A549 (cell line): ENCODE measurements around the gene MTOR.

Source experiments
- CEBPB ChIP-seq, 2 experiments: fragments of >200 bp in 1 of 2; sonication (Bioruptor Twin) in 1 of 2; formaldehyde crosslinking in 1 of 2; IDR thresholded peaks; 2 replicates each; pipeline ENCODE4 v1.6.1; 2012 to 2016
- EP300 ChIP-seq, 2 experiments: fragments of >200 bp; sonication (Bioruptor Twin); formaldehyde crosslinking; IDR thresholded peaks; 2 replicates in 1 of 2; 3 replicates in 1 of 2; pipeline ENCODE4 v1.6.1; 2016 to 2017
- HMGXB4 ChIP-seq: fragments of 250-450 bp; sonication (Bioruptor Pico); IDR thresholded peaks from 2 replicates; pipeline ENCODE4 v1.5.0; 2021; ENCODE audit warnings: mild to moderate bottlenecking, moderate library complexity, borderline replicate concordance
- JUN ChIP-seq, 2 experiments: fragments of >200 bp; sonication (Bioruptor Twin); formaldehyde crosslinking; IDR thresholded peaks; 2 replicates in 1 of 2; 3 replicates in 1 of 2; pipeline ENCODE4 v1.6.1; 2016 to 2017
- JUNB ChIP-seq: fragments of >200 bp; sonication (Bioruptor Twin); formaldehyde crosslinking; IDR thresholded peaks from 2 replicates; pipeline ENCODE4 v1.6.1; 2016
- MAX ChIP-seq: IDR thresholded peaks from 2 replicates; pipeline ENCODE4 v1.6.1; 2012
- NPAS2 ChIP-seq: fragments of 250-450 bp; sonication (Bioruptor Pico); IDR thresholded peaks from 2 replicates; pipeline ENCODE4 v1.8.0; 2022; ENCODE audit warnings: mild to moderate bottlenecking, moderate library complexity, borderline replicate concordance
- POLR2A ChIP-seq: IDR thresholded peaks from 2 replicates; pipeline ENCODE4 v1.6.1; 2012; ENCODE audit warnings: mild to moderate bottlenecking, low read length
- SMC3 ChIP-seq: fragments of >200 bp; sonication (Bioruptor Twin); formaldehyde crosslinking; IDR thresholded peaks from 3 replicates; pipeline ENCODE4 v1.6.1; 2018; ENCODE audit warnings: inconsistent platforms
- TF ChIP-seq, protein P1 (sequence below): fragments of >200 bp; sonication (Bioruptor Twin); formaldehyde crosslinking; IDR thresholded peaks from 3 replicates; pipeline ENCODE4 v1.5.1; 2016

- TF ChIP-seq POLR2A (no peak), SMC3 (no peak), HMGXB4 (no peak), NPAS2 (CRISPR knock-in tag) (no peak), EP300 (IDR thresholded peaks at IDR 0.05) (no peak), JUNB (no peak), MAX (no peak; the same call in 1 of the 2 replicates), JUN (IDR thresholded peaks at IDR 0.05) (no peak), CEBPB (IDR thresholded peaks at IDR 0.05) (no peak)
- TF ChIP-seq, protein P1, sequence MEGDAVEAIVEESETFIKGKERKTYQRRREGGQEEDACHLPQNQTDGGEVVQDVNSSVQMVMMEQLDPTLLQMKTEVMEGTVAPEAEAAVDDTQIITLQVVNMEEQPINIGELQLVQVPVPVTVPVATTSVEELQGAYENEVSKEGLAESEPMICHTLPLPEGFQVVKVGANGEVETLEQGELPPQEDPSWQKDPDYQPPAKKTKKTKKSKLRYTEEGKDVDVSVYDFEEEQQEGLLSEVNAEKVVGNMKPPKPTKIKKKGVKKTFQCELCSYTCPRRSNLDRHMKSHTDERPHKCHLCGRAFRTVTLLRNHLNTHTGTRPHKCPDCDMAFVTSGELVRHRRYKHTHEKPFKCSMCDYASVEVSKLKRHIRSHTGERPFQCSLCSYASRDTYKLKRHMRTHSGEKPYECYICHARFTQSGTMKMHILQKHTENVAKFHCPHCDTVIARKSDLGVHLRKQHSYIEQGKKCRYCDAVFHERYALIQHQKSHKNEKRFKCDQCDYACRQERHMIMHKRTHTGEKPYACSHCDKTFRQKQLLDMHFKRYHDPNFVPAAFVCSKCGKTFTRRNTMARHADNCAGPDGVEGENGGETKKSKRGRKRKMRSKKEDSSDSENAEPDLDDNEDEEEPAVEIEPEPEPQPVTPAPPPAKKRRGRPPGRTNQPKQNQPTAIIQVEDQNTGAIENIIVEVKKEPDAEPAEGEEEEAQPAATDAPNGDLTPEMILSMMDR = no peak
These were observed 11.4 kb upstream of the MTOR start for GRCh38 chr1:11273595-11274234.
